ENCODE data around the gene ENDOD1. TPM values are rescaled to one million over a fixed set of nuclear protein-coding genes. Genes with fewer than 3 reads are reported as not detected.
"Not testable (repeated sequence)": the region's sequence is repeated elsewhere in the genome, so short reads cannot be mapped to it uniquely, and the experiment has no call there.

ENDOD1 gene
- 47.9 TPM for total RNA-seq

GRCh38 chr11:95089620-95090542 is at the start of gene ENDOD1:
Gene ENDOD1 (plus strand): TSS chr11:95089846. CDS start chr11:95089928, 82 bp downstream.
- intact Hi-C loops (cut with DNase I), result loop anchor here (10.0 kb wide), 1 partner anchor 55 kb away; no protein-coding TSS in a partner anchor
- H3K4me1 ChIP-seq, result peaks cover 45% of the 10 kb centered on the region
- H3K4me3 ChIP-seq, result peak within 1 kb of the TSS; percentile 76 to 94
- H3K27ac ChIP-seq, result peak within 1 kb of the TSS; percentile 96
- DNase-seq (ENCODE audit: extremely low spot score in 2 of 2), result peak in 1 of 2 donors; percentile 89
- H3K36me3 ChIP-seq, result no peaks in the 10 kb centered on the region
- H3K9me3 ChIP-seq, result no peaks in the 10 kb centered on the region
- TF ChIP-seq POLR2A (IDR thresholded peaks at IDR 0.05) (peak in 1 of 2 donors; percentile 71), POLR2AphosphoS5 (IDR thresholded peaks at IDR 0.05; ENCODE audit: insufficient read depth in 1 of 2, low read depth in 1 of 2) (peak in 1 of 2 donors; percentile 68), CTCF (IDR thresholded peaks at IDR 0.05) (no peak)
- no peaks in the 10 kb centered on the region for H3K27me3 ChIP-seq

GRCh38 chr11:95042239-95042638 is 47.4 kb upstream of the ENDOD1 start:
- no peaks in the 10 kb centered on the region for H3K4me1 ChIP-seq
- no peak overlapping the region for H3K27ac ChIP-seq
- intact Hi-C loops (cut with DNase I), result no loop called here
- H3K36me3 ChIP-seq, result no peaks in the 10 kb centered on the region
- TF ChIP-seq POLR2A (IDR thresholded peaks at IDR 0.05), result no peak
- TF ChIP-seq CTCF (IDR thresholded peaks at IDR 0.05), result no peak
- TF ChIP-seq POLR2AphosphoS5 (IDR thresholded peaks at IDR 0.05; ENCODE audit: insufficient read depth in 1 of 2, low read depth in 1 of 2), result no peak
- no peaks in the 10 kb centered on the region for H3K9me3 ChIP-seq
- no peak for DNase-seq (ENCODE audit: extremely low spot score in 2 of 2)
- no peak overlapping the region for H3K4me3 ChIP-seq
- no peaks in the 10 kb centered on the region for H3K27me3 ChIP-seq

- no peaks in the 10 kb centered on the region for H3K36me3 ChIP-seq
- intact Hi-C loops (cut with DNase I), result no loop called here
- DNase-seq (ENCODE audit: extremely low spot score in 2 of 2), result no peak
- H3K27ac ChIP-seq, result no peak overlapping the region
- H3K4me1 ChIP-seq, result no peaks in the 10 kb centered on the region
- no peak overlapping the region for H3K4me3 ChIP-seq
- H3K9me3 ChIP-seq, result no peaks in the 10 kb centered on the region
- no peaks in the 10 kb centered on the region for H3K27me3 ChIP-seq
- TF ChIP-seq POLR2AphosphoS5 (IDR thresholded peaks at IDR 0.05; ENCODE audit: insufficient read depth in 1 of 2, low read depth in 1 of 2) (no peak), POLR2A (IDR thresholded peaks at IDR 0.05) (no peak), CTCF (IDR thresholded peaks at IDR 0.05) (no peak)
Measured at GRCh38 chr11:95042906-95043305, 46.7 kb upstream of the ENDOD1 start.

GRCh38 chr11:95044010-95044409 is 45.6 kb upstream of the ENDOD1 start:
- TF ChIP-seq POLR2AphosphoS5 (IDR thresholded peaks at IDR 0.05; ENCODE audit: insufficient read depth in 1 of 2, low read depth in 1 of 2) (no peak), CTCF (IDR thresholded peaks at IDR 0.05) (no peak), POLR2A (IDR thresholded peaks at IDR 0.05) (no peak)
- H3K27me3 ChIP-seq, result no peaks in the 10 kb centered on the region
- no peaks in the 10 kb centered on the region for H3K9me3 ChIP-seq
- H3K4me3 ChIP-seq, result no peak overlapping the region
- H3K36me3 ChIP-seq, result no peaks in the 10 kb centered on the region
- intact Hi-C loops (cut with DNase I), result no loop called here
- no peak for DNase-seq (ENCODE audit: extremely low spot score in 2 of 2)
- H3K27ac ChIP-seq, result no peak overlapping the region
- H3K4me1 ChIP-seq, result no peaks in the 10 kb centered on the region

- Histone ChIP-seq H3K27me3 (no peaks in the 10 kb centered on the region), H3K9me3 (no peaks in the 10 kb centered on the region), H3K27ac (no peak overlapping the region), H3K4me3 (no peak overlapping the region), H3K4me1 (no peaks in the 10 kb centered on the region), H3K36me3 (no peaks in the 10 kb centered on the region)
- TF ChIP-seq POLR2A (IDR thresholded peaks at IDR 0.05) (no peak), CTCF (IDR thresholded peaks at IDR 0.05) (no peak), POLR2AphosphoS5 (IDR thresholded peaks at IDR 0.05; ENCODE audit: insufficient read depth in 1 of 2, low read depth in 1 of 2) (no peak)
- intact Hi-C loops (cut with DNase I), result no loop called here
- DNase-seq (ENCODE audit: extremely low spot score in 2 of 2), result no peak
Measured at GRCh38 chr11:95045812-95046211, 43.8 kb upstream of the ENDOD1 start.

GRCh38 chr11:95049122-95049521 is 40.5 kb upstream of the ENDOD1 start, which contains the start of gene KDM4F:
Gene KDM4F (plus strand): TSS chr11:95049422.
- intact Hi-C loops (cut with DNase I); H3K27ac ChIP-seq; H3K4me1 ChIP-seq; H3K4me3 ChIP-seq; H3K36me3 ChIP-seq; H3K27me3 ChIP-seq; H3K9me3 ChIP-seq; DNase-seq (ENCODE audit: extremely low spot score in 2 of 2): not testable (repeated sequence)

All from vagina (tissue), 2 donors.